ENCODE measurements around the gene MUC5AC. TPM values are rescaled to one million over a fixed set of nuclear protein-coding genes. Genes with fewer than 3 reads are reported as not detected.

MUC5AC gene
- total and polyA plus RNA-seq, 11 donors: not detected

DNA sequence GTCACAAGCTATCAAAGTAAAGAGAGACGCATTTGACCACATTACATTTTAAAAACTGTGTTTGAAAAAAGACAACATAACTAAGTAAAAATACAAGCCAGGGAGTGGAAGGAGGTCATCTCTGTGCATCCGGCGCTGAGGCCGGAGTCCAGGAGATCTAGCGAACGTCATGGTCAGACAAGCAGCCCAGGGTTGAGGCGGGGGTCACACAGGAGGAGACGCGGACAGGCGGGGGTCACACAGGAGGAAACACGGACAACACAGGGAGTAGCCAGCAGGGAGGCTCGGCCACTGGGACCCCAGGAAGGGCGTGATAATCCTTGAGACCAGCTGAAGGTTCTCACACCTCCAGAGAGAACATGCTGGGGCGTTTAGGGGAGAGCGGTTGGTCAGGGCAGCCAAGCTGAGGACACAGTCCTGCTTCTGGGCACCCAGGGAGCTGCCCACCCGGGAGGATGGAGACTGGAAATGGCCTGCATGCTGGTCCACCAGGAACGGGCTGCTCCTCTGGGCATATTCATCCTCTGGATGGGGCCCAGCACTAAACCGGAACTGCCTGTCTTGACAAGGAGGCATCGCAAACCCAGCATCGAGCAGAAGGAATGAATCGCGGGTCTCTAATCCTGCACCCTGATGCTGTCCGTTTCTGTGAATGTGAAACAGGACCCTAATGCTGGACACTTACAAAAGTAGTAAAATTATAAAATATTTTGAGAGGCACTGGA, 40.9 kb upstream of the MUC5AC start:
- no peak overlapping the region for H3K4me3 ChIP-seq
- intact Hi-C loops (cut with DNase I): no loop called here
- DNase-seq: peak in 1 of 5 donors; percentile 48
- WGBS, 4 donors: 63 to 67% (median 65%) methylated on average over 23 of the region's 23 CpGs
- ATAC-seq: no peak
- H3K27me3 ChIP-seq: peaks cover 0 to 26% (median 0%) of the 10 kb centered on the region in 9 donors
- TF ChIP-seq POLR2A (IDR thresholded peaks at IDR 0.05): no peak
- TF ChIP-seq, protein P1, sequence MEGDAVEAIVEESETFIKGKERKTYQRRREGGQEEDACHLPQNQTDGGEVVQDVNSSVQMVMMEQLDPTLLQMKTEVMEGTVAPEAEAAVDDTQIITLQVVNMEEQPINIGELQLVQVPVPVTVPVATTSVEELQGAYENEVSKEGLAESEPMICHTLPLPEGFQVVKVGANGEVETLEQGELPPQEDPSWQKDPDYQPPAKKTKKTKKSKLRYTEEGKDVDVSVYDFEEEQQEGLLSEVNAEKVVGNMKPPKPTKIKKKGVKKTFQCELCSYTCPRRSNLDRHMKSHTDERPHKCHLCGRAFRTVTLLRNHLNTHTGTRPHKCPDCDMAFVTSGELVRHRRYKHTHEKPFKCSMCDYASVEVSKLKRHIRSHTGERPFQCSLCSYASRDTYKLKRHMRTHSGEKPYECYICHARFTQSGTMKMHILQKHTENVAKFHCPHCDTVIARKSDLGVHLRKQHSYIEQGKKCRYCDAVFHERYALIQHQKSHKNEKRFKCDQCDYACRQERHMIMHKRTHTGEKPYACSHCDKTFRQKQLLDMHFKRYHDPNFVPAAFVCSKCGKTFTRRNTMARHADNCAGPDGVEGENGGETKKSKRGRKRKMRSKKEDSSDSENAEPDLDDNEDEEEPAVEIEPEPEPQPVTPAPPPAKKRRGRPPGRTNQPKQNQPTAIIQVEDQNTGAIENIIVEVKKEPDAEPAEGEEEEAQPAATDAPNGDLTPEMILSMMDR (IDR thresholded peaks at IDR 0.05): no peak
- H3K4me1 ChIP-seq: no peaks in the 10 kb centered on the region
- H3K9me3 ChIP-seq: no peaks in the 10 kb centered on the region
- H3K27ac ChIP-seq: no peak overlapping the region
- H3K36me3 ChIP-seq: no peaks in the 10 kb centered on the region

DNA sequence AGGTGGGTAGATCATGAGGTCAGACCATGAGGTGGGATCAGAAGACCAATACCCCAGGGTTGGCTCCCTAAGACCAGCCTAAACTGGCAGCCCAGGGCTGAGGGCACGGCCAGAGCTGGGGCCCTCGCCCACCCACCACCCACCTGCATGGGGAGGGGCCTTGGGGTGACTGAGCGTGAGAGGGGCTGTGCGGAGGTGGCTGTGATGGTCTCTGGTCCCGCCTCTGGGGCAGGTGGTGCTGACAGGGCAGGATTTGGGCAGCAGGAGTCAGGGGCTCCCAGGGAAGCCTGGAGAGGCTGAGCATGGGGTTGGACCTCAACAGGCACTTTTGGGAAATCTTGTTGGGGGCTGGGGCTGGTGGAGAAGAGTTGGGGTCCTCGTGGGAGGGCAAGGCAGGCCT, 39.8 kb upstream of the MUC5AC start:
- Histone ChIP-seq H3K4me3 (no peak overlapping the region), H3K27ac (no peak overlapping the region), H3K27me3 (peaks cover 0 to 29% (median 0%) of the 10 kb centered on the region in 9 donors), H3K9me3 (no peaks in the 10 kb centered on the region), H3K4me1 (no peaks in the 10 kb centered on the region), H3K36me3 (no peaks in the 10 kb centered on the region)
- intact Hi-C loops (cut with DNase I): no loop called here
- 64 to 76% (median 73%) methylated on average over 3 to 6 of the region's 6 CpGs for WGBS, 4 donors
- TF ChIP-seq POLR2A (IDR thresholded peaks at IDR 0.05): no peak
- TF ChIP-seq, protein P1 (IDR thresholded peaks at IDR 0.05): no peak
- ATAC-seq: no peak
- DNase-seq: no peak

DNA sequence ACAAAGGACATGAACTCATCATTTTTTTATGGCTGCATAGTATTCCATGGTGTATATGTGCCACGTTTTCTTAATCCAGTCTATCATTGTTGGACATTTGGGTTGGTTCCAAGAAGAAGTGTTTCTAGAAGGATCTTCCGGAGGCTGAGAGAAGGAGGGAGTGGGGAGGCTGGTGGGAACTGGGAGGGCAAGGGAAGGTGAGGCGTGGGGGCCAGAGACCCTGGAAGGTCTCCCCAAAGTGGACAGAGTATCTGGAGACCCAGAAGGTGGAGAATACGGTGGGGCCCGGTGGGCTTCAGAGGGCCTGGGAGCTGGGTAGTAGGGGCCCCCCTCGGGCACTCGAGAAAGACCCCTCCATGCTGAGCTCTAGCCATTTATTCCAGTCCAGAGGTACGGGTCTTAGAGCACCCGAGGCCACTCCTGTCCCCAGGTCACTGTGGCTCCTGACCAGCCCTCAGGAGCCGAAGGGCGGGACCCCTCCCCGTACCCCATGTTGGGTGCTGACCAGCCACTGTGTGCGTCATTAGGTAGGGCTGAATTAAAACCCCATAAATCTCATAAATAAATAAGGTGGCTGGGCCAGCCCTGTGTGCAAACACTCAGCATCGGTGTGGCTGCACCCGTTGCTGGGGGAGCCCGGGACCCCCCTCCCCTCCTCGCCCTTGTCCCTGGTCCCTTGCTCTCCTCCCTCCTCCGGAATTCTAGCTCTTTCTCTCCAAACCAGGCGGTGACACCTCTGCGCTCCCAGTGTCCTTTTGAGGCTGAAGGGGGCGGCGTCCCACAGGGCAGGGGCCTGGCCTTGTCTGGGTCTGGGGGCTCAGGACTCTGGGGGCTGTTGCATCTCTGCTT, 38.8 kb upstream of the MUC5AC start:
- peaks cover 0 to 29% (median 0%) of the 10 kb centered on the region in 9 donors for H3K27me3 ChIP-seq
- intact Hi-C loops (cut with DNase I): no loop called here
- TF ChIP-seq, protein P1 (IDR thresholded peaks at IDR 0.05): no peak
- no peak overlapping the region for H3K4me3 ChIP-seq
- H3K4me1 ChIP-seq: no peaks in the 10 kb centered on the region
- no peak overlapping the region for H3K27ac ChIP-seq
- 68 to 75% (median 73%) methylated on average over 19 to 22 of the region's 22 CpGs for WGBS, 4 donors
- ATAC-seq: no peak
- H3K9me3 ChIP-seq: no peaks in the 10 kb centered on the region
- H3K36me3 ChIP-seq: no peaks in the 10 kb centered on the region
- no peak for DNase-seq

DNA sequence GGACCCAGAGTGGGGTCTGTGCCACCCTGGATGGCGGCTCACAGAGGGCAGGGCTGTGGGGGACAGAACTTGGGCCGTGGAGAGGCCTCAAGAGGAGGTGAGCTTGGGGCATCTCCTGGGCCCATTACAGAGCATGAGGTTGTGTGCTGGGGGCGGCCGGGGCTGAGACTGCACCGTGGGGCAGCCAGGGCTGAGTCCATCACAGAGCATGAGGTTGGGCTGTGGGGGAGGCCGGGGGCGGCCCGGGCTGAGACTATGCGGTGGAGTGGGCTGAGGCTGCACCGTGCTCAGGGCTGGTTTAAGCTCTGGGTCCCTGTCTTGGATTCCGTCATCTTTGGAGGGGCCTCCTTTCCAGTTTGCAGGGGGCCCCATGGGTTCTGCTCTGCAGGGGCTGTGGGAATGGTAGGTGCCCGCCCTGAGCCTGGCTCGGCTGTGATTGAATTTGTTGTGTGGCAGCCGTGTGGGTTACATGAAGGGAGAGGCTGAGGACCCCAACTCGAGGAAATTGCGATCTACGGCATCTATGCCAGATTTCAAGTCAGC, 38.1 kb upstream of the MUC5AC start:
- Histone ChIP-seq H3K36me3 (no peaks in the 10 kb centered on the region), H3K4me1 (no peaks in the 10 kb centered on the region), H3K9me3 (no peaks in the 10 kb centered on the region), H3K27ac (no peak overlapping the region), H3K4me3 (no peak overlapping the region), H3K27me3 (peaks cover 0 to 29% (median 0%) of the 10 kb centered on the region in 9 donors)
- DNase-seq (peak in 1 of 5 donors; percentile 60), ATAC-seq (no peak)
- TF ChIP-seq POLR2A (IDR thresholded peaks at IDR 0.05): no peak
- TF ChIP-seq, protein P1 (IDR thresholded peaks at IDR 0.05): no peak
- intact Hi-C loops (cut with DNase I): no loop called here
- 79 to 83% (median 82%) methylated on average over 14 to 17 of the region's 17 CpGs for WGBS, 4 donors

Measured in heart left ventricle (tissue), 16 donors.